Suprapubic skin (tissue), 4 donors: ENCODE data around the gene POLRMT. TPM values are rescaled to one million over a fixed set of nuclear protein-coding genes. Genes with fewer than 3 reads are reported as not detected.
"Not testable (repeated sequence)": the region's sequence is repeated elsewhere in the genome, so short reads cannot be mapped to it uniquely, and the experiment has no call there.

Experiments
- DNase-seq, 2 donors: peaks; one replicate each; pipeline ENCODE4 v3.0.0-alpha.2; 2019; ENCODE audit warnings: low spot score in 2 of 2
- H3K27ac ChIP-seq: fragments of 200-600 bp; sonication (generic); one replicate; pipeline ENCODE4 v1.5.1; 2019
- H3K27me3 ChIP-seq: fragments of 200-600 bp; sonication (generic); one replicate; pipeline ENCODE4 v1.5.1; 2019
- H3K36me3 ChIP-seq: fragments of 200-600 bp; sonication (generic); one replicate; pipeline ENCODE4 v1.5.1; 2019
- H3K4me1 ChIP-seq: fragments of 200-600 bp; sonication (generic); one replicate; pipeline ENCODE4 v1.5.1; 2019
- H3K4me3 ChIP-seq: fragments of 200-600 bp; sonication (generic); one replicate; pipeline ENCODE4 v1.5.1; 2019; ENCODE audit warnings: mild to moderate bottlenecking
- H3K9me3 ChIP-seq: fragments of 200-600 bp; sonication (generic); one replicate; pipeline ENCODE4 v1.5.1; 2019
- EP300 ChIP-seq: sonication (generic); formaldehyde crosslinking; IDR thresholded peaks from one replicate; pipeline ENCODE4 v1.6.1; 2017; ENCODE audit warnings: antibody characterized with exemption
- POLR2A ChIP-seq, 2 donors: fragments of 450-650 bp; IDR thresholded peaks; one replicate each; pipeline ENCODE4 v1.6.1; 2017; ENCODE audit warnings: antibody characterized with exemption in 2 of 2, mild to moderate bottlenecking in 2 of 2, moderate library complexity in 2 of 2
- POLR2AphosphoS5 ChIP-seq, 3 donors: sonication (generic); formaldehyde crosslinking; IDR thresholded peaks; one replicate each; pipeline ENCODE4 v1.6.1; 2017; ENCODE audit warnings: antibody characterized with exemption in 3 of 3
- WGBS: methylation state at CpG from one replicate; pipeline ENCODE4 v1.1.5; 2018; 5-methylcytosine and 5-hydroxymethylcytosine counted together
- total RNA-seq, 4 donors: library from RNA; depleted of rRNA; stranded (reverse); fragments of >200 nt; gene quantifications; one replicate each; pipeline ENCODE4 v1.1.0, GENCODE V29; 2016
- TF ChIP-seq, protein P1 (sequence below), 2 donors: fragments of 200-600 bp in 1 of 2; fragments of 450-650 bp in 1 of 2; sonication (generic) in 1 of 2; IDR thresholded peaks; one replicate each; pipeline ENCODE4 v1.5.1; 2016 to 2019; ENCODE audit warnings: antibody characterized with exemption in 2 of 2, mild to moderate bottlenecking in 1 of 2, moderate library complexity in 1 of 2

The POLRMT gene
- total RNA-seq, 4 donors from 2014 or later: 26.0 to 60.4 (median 46.3) TPM

DNA sequence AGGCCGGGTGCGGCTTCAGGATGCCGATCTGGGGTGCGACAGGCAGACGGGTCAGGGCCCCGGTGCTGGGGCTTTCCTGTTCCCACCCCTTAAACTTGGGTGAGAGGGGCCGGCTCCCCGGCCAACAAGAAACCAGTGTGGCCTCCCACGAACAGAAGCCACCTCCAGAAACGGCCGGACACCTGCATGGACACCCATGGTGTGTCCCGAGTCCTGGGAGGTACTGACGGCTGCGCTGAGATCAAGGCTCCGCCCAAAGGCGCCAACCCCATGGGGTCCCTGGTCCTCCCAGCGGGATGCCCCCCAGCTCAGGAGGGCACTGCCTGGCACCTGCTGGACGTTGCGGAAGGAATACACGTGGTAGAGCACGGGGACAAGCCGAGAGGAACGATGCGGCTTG, 11.5 kb downstream of the POLRMT start:
- TF ChIP-seq, protein P1, sequence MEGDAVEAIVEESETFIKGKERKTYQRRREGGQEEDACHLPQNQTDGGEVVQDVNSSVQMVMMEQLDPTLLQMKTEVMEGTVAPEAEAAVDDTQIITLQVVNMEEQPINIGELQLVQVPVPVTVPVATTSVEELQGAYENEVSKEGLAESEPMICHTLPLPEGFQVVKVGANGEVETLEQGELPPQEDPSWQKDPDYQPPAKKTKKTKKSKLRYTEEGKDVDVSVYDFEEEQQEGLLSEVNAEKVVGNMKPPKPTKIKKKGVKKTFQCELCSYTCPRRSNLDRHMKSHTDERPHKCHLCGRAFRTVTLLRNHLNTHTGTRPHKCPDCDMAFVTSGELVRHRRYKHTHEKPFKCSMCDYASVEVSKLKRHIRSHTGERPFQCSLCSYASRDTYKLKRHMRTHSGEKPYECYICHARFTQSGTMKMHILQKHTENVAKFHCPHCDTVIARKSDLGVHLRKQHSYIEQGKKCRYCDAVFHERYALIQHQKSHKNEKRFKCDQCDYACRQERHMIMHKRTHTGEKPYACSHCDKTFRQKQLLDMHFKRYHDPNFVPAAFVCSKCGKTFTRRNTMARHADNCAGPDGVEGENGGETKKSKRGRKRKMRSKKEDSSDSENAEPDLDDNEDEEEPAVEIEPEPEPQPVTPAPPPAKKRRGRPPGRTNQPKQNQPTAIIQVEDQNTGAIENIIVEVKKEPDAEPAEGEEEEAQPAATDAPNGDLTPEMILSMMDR (IDR thresholded peaks at IDR 0.05): no peak
- TF ChIP-seq POLR2AphosphoS5 (IDR thresholded peaks at IDR 0.05) (no peak), POLR2A (IDR thresholded peaks at IDR 0.05) (no peak), EP300 (no peak)
- Histone ChIP-seq H3K9me3 (no peaks in the 10 kb centered on the region), H3K27ac (no peak overlapping the region), H3K4me3 (no peak overlapping the region), H3K36me3 (peaks cover 79% of the 10 kb centered on the region), H3K27me3 (peaks cover 1% of the 10 kb centered on the region), H3K4me1 (no peaks in the 10 kb centered on the region)
- WGBS: 92% methylated on average over 11 of the region's 24 CpGs
- DNase-seq: no peak

DNA sequence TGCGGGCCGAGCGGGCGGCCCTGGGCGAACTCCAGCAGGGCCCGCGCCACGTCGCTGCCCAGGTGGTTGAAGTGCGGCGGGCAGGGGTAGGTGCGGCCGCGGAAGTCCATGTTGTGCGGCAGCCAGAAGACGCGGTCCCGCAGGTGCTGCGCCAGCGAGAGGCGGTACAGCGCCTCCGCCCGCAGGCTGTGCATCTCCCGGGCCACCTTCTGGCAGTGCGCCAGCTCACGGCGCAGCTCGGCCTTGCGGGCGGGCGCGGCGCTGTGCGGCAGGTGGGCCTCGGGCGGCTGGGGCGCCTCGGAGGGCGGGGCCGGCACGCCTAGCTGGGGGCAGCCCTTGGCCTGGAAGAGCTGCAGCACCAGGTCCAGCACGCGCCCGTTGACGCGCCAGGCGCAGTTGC, 12.1 kb downstream of the POLRMT start:
- H3K4me3 ChIP-seq, H3K27ac ChIP-seq, DNase-seq, H3K27me3 ChIP-seq, H3K4me1 ChIP-seq, H3K9me3 ChIP-seq: not testable (repeated sequence)
- WGBS: 96% methylated on average over 44 of the region's 48 CpGs
- peaks cover 79% of the 10 kb centered on the region for H3K36me3 ChIP-seq

DNA sequence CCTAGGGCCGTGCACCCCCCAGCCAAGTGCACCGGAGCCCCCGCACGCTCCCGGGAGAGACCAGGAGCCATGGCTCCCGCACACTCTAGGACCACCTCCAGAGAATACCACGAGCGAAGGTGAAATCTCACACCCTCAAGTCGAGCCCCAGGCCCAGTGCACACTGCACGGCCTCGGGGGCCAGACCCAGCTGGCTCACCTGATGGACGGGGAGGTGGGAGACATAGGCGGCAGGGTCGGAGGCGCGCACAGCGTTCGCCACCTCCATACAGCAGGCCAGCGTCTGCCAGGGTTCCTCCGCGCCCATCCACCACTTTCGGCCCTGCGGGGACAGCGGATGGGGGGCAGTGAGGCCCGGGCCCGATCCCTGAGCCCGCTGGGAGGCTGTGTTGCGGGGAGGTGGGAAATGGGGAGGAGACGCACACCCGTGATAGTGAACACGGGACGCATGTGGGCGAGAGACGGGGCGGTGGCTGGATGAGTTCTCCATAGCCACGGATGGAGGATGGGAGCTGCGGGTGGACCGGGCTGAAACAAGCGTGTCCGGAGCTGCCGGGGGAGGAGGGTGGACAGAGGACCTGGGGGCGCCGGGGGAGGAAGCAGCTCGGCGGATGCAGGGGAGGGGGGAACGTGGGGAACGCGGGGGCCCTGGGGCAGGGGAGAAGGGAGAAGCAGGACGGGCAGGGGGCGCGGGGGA, 13.0 kb downstream of the POLRMT start:
- WGBS: 97% methylated on average over 24 of the region's 51 CpGs

DNA sequence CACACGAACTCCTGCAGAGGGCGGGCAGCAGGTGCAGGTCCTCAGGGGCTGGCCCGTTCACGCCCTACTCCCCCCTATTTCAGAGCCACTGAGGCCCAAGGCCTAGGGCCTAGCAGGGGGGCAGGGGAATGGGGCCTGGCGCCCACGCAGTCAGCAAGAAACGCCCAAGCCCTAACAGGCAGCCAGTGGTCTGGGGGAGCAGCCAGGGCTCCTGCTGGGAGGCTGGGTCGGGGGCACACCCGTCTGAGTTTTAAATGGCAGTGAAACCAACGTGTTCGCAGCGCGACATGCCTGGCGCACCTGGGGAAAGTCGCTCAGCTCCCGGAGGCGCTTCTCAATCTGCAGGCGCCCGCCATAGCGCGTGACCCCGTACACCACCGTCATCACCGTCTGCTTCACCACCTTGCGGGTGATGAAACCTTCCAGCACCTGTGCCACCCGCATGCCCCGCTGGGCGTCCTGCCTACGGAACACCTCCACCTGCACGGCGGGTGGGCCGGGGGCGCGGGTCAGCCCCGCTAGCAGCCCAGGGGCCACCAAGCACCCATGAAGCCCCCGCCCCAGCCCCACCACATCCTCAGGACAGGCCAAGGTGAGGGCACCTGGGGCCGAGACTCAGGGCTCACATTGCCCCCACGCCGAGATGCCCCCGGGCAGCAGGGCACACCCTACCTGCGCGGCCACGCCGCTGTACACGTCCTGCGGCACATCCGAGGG, 13.9 kb downstream of the POLRMT start:
- 92% methylated on average over 44 of the region's 47 CpGs for WGBS
- H3K9me3 ChIP-seq: no peaks in the 10 kb centered on the region
- H3K4me3 ChIP-seq: no peak overlapping the region
- H3K36me3 ChIP-seq: peaks cover 69% of the 10 kb centered on the region
- TF ChIP-seq POLR2AphosphoS5 (IDR thresholded peaks at IDR 0.05) (no peak), POLR2A (IDR thresholded peaks at IDR 0.05) (no peak), EP300 (no peak)
- TF ChIP-seq, protein P1 (IDR thresholded peaks at IDR 0.05): no peak
- peaks cover 9% of the 10 kb centered on the region for H3K4me1 ChIP-seq
- H3K27ac ChIP-seq: no peak overlapping the region
- H3K27me3 ChIP-seq: peaks cover 4% of the 10 kb centered on the region
- no peak for DNase-seq

More for the DNA sequence above, 13.0 kb downstream of the POLRMT start:
- no peak for DNase-seq
- Histone ChIP-seq H3K36me3 (peaks cover 78% of the 10 kb centered on the region), H3K4me1 (peaks cover 9% of the 10 kb centered on the region), H3K27me3 (peaks cover 4% of the 10 kb centered on the region), H3K4me3 (no peak overlapping the region), H3K27ac (no peak overlapping the region), H3K9me3 (no peaks in the 10 kb centered on the region)
- TF ChIP-seq POLR2A (IDR thresholded peaks at IDR 0.05) (no peak), EP300 (no peak), POLR2AphosphoS5 (IDR thresholded peaks at IDR 0.05) (no peak)
- TF ChIP-seq, protein P1 (IDR thresholded peaks at IDR 0.05): no peak

DNA sequence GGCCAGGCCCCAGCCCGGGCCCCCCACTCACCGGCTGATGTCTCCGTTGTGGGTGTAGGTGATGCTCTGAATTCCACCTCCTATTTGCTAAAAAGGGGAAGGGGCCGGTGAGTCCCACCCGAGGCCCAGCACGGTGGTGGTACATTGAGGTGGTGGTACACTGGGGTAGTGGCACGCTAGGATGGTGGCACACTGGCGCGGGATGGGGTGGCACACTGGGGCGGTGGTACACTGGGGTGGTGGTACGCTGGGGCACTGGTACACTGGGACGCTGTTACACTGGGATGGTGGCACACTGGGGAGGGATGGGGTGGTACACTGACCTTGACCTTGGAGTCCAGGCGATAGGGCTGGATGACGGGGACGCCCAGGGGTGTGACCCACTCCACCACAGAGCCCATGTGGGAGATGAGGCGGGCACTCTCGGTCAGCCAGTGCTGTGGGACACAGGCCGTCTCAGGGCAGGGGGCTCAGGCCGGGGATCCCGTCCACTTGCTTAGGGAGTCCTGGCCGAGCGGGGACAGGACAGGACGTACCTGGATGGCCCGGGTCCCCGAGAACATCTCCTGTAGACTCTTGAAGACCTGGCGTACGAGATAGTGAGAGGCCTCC, 14.6 kb downstream of the POLRMT start:
- no peak for TF ChIP-seq EP300
- TF ChIP-seq POLR2A (IDR thresholded peaks at IDR 0.05): no peak
- no peak for TF ChIP-seq POLR2AphosphoS5 (IDR thresholded peaks at IDR 0.05)
- TF ChIP-seq, protein P1 (IDR thresholded peaks at IDR 0.05): no peak
- Histone ChIP-seq H3K4me3 (no peak overlapping the region), H3K9me3 (no peaks in the 10 kb centered on the region), H3K4me1 (peaks cover 9% of the 10 kb centered on the region), H3K27ac (no peak overlapping the region), H3K36me3 (peaks cover 63% of the 10 kb centered on the region), H3K27me3 (peaks cover 4% of the 10 kb centered on the region)
- DNase-seq: no peak
- WGBS: 94% methylated on average over 18 of the region's 27 CpGs
